Measurements from ENCODE around the gene ZBTB18.

The ZBTB18 gene

DNA sequence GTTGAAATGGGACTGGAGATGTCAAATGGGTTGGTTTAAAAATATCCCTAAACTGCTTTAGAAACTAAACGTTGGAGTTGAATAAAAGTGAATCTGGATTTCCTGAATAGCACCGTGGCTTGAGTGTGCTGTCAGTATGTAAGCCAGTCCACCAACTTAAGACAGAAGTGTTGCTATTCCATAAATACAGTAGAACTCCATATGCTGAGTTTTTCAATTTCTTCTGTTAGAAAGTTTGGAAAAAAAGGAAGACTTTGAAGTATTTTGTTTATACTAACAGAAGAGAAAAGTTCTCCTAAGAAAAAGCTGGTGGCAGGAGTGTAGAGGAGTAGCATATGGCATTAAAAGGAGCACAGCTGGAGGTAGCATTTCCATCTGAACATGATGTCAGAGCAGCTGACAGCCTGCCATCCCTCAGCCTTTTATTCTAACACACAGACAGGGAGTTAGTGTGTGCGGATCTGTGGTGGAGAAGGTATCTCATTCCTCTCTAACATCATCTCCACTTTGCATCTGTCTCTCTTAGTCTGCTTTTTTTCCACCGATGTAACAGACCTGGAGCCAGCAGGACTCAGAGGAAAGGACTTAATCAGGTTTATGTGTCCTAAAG lies at the start of gene ZBTB18:
Gene ZBTB18, plus strand, starts transcription at position 449 of the 610 bp plus-strand sequence. Its CDS starts 149 bp downstream, at position 598.
- TF ChIP-seq GATA3 (IDR thresholded peaks at IDR 0.05; ENCODE audit: low read depth, low read length) (0 out of 2 replicates have a peak, but pooled peaks have one; percentile 15), GATA2 (IDR thresholded peaks at IDR 0.05; ENCODE audit: low read depth, low read length) (no peak)

DNA sequence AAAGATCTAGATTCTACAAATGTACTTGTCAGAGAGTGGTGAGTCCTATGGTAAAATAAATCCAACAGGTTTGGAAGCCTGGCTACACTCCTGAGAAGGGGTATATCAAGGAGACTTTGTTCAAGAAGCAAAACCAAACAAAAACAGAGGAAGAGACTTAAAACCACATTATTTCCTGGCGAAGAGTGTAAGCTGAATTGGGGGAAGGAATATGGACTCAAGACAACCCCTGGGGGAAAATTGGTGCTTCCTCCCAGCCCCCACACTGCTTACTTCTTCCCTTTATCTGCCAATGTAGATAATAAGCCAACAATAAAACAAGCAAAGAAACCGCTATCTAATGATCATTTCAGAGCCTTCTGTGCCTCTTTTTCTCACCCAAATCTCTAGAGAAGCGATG lies 48.4 kb upstream of the ZBTB18 start:
- no peak for TF ChIP-seq GATA2 (IDR thresholded peaks at IDR 0.05; ENCODE audit: low read depth, low read length)
- TF ChIP-seq GATA3 (IDR thresholded peaks at IDR 0.05; ENCODE audit: low read depth, low read length) = no peak

DNA sequence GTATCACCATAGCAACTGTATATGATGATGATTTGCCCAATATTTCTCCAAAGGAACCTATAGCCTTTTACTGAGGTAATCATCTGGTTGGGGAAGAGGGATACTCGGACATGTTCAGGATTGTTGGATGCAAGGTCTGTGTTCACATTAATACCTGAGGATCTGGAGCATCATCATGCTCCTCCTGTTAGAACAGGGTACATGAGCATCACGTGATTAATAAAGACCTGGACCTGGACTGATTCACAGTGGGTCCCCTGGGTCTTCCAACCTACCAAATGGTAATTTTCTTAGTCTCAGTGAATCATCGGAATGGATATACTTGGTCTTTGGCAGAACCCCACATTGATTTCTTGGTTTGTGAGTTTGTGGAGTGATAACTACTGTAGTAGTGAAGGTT lies 45.6 kb upstream of the ZBTB18 start:
- TF ChIP-seq GATA3 (IDR thresholded peaks at IDR 0.05; ENCODE audit: low read depth, low read length) (no peak), GATA2 (IDR thresholded peaks at IDR 0.05; ENCODE audit: low read depth, low read length) (no peak)

DNA sequence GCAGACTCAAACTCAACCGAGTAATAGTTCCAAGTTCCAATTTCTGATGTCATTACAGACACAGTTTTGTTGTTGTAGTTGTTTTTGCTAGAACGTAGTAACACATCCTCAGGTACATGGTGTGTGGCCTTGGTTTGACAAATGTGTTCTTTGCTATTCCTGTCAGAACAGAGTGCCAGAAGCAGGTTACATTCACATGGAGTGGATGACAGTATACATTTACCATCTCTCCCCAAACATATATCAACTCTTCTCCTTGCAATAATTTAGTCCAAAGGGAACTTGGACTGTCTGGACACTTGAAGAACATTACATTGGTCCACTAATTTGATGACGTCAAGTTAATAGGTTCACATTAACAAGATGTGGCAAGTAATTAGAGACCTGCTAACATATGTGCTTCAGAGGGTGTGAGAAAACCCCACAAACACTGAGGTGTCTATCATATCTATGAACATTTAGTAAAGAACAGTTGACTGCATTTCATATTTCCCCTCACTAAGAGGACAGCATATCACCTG lies 44.6 kb upstream of the ZBTB18 start:
- TF ChIP-seq GATA3 (IDR thresholded peaks at IDR 0.05; ENCODE audit: low read depth, low read length) (no peak), GATA2 (IDR thresholded peaks at IDR 0.05; ENCODE audit: low read depth, low read length) (no peak)

DNA sequence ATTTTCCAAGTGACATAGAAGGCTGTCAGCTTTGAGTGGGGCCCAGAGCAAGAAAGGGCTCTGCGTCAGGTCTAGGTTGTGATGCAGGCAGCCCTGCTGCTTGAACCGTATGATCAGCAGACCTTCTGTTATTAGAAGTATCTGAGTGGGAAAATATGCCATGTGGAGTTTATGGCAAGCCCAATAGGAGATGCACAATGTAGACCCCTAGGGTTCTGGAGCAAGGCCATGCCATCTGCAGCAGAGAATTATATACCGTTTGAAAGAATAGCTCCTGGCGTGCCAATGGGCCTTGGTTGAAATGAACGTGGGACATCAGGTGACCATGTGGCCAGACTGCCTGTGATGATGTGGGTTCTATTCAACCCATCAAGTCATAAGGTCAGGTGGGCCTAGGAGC lies 44.1 kb upstream of the ZBTB18 start:
- TF ChIP-seq GATA3 (IDR thresholded peaks at IDR 0.05; ENCODE audit: low read depth, low read length) (no peak), GATA2 (IDR thresholded peaks at IDR 0.05; ENCODE audit: low read depth, low read length) (no peak)

DNA sequence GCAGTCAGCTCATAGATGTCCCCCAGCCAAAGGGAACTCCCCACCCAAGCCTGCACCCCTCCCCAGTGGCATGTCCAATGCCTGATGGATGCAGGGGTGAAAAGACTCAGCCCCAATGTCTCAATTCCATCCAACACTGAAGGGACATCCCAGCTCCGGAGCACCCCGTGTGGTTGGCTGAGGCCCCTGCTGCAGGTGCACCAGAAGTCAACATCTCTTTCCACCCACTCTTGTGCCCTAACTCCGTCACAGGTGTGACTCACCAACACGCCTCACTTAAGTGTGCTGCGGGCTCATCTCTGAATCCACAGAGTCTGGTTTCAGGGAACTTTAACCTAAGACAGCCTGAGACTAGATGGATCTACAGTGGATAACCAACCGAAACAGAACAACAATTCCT lies 40.9 kb upstream of the ZBTB18 start:
- TF ChIP-seq GATA2 (IDR thresholded peaks at IDR 0.05; ENCODE audit: low read depth, low read length) (no peak), GATA3 (IDR thresholded peaks at IDR 0.05; ENCODE audit: low read depth, low read length) (no peak)

DNA sequence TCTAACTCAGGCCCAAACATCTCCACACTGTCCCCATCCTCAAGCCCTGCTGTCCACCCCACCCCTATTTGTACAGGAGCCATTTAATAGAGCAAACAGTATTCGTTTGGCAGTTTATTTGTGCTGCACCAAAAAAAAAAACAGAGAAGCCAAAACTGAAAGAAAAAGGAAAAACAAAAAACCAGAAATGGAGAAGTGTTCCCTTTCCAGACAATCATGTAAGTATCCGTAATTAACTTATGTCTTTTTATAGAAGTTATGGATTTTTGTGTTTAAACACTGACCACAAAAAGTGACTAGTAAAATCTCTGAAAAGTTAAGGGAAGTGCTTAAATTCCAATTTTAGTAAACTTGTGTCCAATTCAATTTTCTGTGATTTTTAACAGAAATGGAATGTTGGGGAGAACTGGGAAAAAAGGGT lies 40.4 kb upstream of the ZBTB18 start:
- TF ChIP-seq GATA2 (IDR thresholded peaks at IDR 0.05; ENCODE audit: low read depth, low read length) (no peak), GATA3 (IDR thresholded peaks at IDR 0.05; ENCODE audit: low read depth, low read length) (no peak)

DNA sequence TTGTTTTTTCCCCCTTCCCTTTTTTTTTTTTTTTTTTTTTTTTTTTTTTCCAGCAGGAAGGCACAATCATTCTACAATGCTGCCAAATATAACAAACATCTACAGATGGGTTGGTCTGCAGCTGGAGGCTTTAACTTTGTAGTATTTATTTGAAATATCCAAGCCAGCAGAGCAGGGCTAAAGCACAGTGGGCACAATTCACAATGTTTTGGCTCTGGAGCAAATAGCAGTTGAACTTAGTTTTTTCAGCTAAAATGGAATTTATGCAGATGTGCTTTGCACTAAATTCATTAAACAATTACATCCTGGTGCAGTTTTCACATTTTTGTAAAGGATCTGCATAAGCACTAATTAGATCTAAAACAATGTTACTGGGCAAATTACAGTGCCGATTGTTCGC lies 39.8 kb upstream of the ZBTB18 start:
- TF ChIP-seq GATA3 (IDR thresholded peaks at IDR 0.05; ENCODE audit: low read depth, low read length) (no peak), GATA2 (IDR thresholded peaks at IDR 0.05; ENCODE audit: low read depth, low read length) (no peak)

DNA sequence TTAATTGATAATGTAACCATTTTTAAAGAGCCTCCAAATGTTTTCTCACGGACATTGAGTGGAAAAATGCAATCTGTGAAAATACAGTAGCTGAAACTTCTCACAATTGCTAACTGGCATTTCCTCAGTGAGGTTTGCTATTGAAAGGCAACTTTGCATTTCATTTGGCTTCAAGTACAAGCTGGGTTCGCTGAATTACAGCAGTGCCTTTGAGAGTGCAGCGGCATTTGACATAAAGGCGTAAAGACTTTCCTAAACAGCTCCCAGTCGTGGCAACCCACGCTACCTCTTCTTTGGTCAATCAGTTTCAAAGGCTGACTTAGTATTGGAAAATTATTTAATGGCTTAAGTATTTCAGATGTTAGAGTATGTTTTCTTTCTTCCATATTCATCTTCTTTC lies 39.3 kb upstream of the ZBTB18 start:
- TF ChIP-seq GATA2 (IDR thresholded peaks at IDR 0.05; ENCODE audit: low read depth, low read length) (no peak), GATA3 (IDR thresholded peaks at IDR 0.05; ENCODE audit: low read depth, low read length) (no peak)

DNA sequence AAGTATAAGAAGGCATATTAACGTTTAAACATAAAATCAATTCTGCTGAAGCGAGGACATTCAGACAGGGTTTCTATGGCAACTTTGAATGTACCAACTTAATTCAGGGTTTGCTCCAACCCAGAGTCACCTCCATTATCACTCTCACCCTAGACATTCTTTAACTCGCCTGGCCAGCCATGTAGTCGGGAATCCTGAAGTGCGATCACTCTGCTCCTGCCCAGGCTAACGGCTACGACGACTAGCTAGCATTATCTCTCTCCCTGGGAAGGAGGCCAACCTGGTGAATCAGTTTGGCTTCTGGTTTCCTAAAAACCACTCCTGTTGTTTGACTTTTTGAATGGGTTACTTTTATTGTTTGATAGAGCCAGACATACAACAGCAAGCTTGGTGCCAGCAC lies 38.9 kb upstream of the ZBTB18 start:
- no peak for TF ChIP-seq GATA3 (IDR thresholded peaks at IDR 0.05; ENCODE audit: low read depth, low read length)
- TF ChIP-seq GATA2 (IDR thresholded peaks at IDR 0.05; ENCODE audit: low read depth, low read length) = no peak

DNA sequence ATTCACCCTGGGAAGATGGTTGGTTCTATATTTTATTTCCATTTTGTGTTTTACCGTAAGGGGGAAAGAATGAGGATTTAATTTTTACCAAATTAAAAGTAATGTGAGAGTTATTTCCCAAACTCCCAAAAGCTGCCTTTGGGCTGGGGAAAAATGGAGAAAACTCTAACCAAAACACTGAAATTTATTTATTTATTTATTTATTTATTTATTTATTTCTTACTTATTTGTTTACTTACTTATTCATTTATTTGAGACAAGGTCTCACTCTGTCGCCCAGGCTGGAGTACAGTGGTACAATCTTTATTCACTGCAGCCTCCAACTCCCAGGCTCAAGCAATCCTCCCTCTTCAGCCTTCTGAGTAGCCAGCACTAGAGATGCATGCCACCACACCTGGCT lies 38.0 kb upstream of the ZBTB18 start:
- TF ChIP-seq GATA3 (IDR thresholded peaks at IDR 0.05; ENCODE audit: low read depth, low read length) = no peak
- TF ChIP-seq GATA2 (IDR thresholded peaks at IDR 0.05; ENCODE audit: low read depth, low read length) = no peak

DNA sequence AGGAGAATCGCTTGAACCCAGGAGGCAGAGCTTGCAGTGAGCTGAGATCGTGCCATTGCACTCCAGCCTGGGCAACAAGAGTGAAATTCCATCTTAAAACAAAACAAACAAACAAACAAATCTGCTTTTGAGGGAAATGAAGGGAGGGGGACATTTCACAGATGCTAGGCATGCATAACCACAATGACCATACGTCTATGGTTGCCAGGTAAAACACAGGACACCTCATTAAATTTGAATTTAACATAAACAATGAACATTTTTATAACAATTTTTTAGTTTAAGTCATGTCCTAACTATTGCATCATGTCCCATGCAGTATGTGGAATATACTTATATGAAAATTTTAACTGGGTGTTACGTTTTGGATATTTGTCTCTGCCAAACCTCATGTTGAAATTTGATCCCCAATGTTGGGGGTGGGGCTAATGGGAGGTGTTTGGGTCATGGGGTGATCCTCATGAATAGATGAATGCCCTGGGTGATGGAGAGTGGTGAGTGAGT lies 31.0 kb upstream of the ZBTB18 start:
- TF ChIP-seq GATA2 (IDR thresholded peaks at IDR 0.05; ENCODE audit: low read depth, low read length) = no peak
- TF ChIP-seq GATA3 (IDR thresholded peaks at IDR 0.05; ENCODE audit: low read depth, low read length) = no peak

DNA sequence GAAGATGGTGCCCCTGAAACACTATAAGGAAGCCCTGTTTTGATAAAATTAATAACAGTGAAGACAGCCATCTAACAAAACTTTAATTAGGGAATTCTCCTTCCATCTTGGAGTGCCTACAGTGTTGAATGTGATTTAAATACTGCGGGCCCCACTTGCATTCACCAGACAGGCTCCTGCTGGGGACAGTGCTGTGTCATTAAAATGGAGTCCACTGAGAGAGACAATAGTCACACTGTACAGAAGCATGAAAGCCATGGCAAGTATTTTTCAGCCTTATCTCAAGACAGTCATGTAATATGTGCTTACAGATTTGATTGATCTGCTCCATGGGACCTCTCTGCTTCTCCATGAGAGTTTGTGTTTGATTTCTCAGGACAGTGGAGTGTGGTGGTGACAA lies 29.7 kb upstream of the ZBTB18 start:
- TF ChIP-seq GATA3 (IDR thresholded peaks at IDR 0.05; ENCODE audit: low read depth, low read length) (no peak), GATA2 (IDR thresholded peaks at IDR 0.05; ENCODE audit: low read depth, low read length) (no peak)

DNA sequence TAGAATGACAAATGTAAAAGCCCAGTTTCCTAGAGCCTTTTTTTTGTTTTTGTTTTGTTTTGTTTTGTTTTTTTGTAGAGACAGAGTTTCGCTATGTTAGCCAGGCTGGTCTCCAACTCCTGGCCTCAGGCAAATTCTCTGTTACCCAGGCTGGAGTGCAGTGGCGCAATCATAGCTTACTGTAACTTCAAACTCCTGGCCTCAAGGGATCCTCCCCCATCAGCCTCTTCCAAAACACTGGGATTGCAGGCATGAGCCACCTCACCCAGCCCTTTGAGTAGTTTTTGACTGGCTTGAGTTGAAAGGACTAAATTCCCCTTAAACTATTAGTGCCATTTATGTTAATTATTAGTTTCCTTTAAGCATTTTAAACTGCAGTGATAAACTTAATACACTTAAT lies 28.8 kb upstream of the ZBTB18 start:
- TF ChIP-seq GATA2 (IDR thresholded peaks at IDR 0.05; ENCODE audit: low read depth, low read length) (no peak), GATA3 (IDR thresholded peaks at IDR 0.05; ENCODE audit: low read depth, low read length) (no peak)

DNA sequence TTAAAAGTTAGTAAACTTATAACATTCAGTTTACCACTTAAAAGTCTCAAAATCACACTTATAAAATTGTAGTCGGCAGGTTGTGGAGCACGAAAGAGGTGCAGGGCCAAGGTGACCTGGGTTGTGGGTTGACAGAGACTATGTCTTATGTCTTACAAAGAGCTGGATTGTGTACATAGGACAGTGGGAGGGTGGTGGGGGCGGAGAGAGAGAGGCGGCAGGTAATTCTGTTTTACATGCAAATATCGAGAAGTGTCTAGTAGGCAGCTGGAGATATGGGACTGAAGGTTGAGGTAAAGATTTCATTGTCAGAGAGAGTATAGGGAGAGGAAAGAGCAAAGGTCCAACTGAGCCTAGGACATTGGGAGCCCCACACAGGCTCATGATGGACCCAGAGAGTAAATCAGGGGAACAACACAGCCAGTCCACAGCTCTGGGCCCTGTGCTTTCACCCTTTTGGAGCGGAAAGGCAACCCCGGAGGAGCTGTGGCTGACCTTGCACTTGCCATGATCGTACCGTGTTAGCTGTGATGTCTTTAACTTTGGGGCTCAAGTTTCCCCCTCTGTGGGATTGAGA lies 28.1 kb upstream of the ZBTB18 start:
- TF ChIP-seq GATA2 (IDR thresholded peaks at IDR 0.05; ENCODE audit: low read depth, low read length) = no peak
- TF ChIP-seq GATA3 (IDR thresholded peaks at IDR 0.05; ENCODE audit: low read depth, low read length) = no peak
